Prostate gland (tissue), 2 donors: Measurements from ENCODE around the gene POLA1. TPM values are rescaled to one million over a fixed set of nuclear protein-coding genes. Genes with fewer than 3 reads are reported as not detected.

Experiments
- DNase-seq: peaks from one replicate; pipeline ENCODE4 v3.0.0-alpha.2; 2019; ENCODE audit warnings: low spot score
- H3K27ac ChIP-seq, 2 donors: fragments of 200-600 bp; sonication (generic); 2 replicates each; pipeline ENCODE4 v1.5.1; 2017 to 2019
- H3K27me3 ChIP-seq: fragments of 200-600 bp; sonication (generic); replicated peaks from 2 replicates; pipeline ENCODE4 v1.5.1; 2019; ENCODE audit not compliant: insufficient read depth
- H3K36me3 ChIP-seq, 2 donors: fragments of 200-600 bp; sonication (generic); 1 replicate in 1 of 2; 2 replicates in 1 of 2; pipeline versions ENCODE4 v1.5.1 to v1.8.1; 2017 to 2019
- H3K4me1 ChIP-seq: fragments of 200-600 bp; sonication (generic); replicated peaks from 2 replicates; pipeline ENCODE4 v1.5.1; 2019
- H3K4me3 ChIP-seq, 2 donors: fragments of 200-600 bp; sonication (generic); 2 replicates each; pipeline ENCODE4 v1.5.1; 2017 to 2019
- H3K9me3 ChIP-seq: fragments of 200-600 bp; sonication (generic); 2 replicates; pipeline ENCODE4 v1.5.1; 2017
- POLR2A ChIP-seq: fragments of 450-650 bp; IDR thresholded peaks from one replicate; pipeline ENCODE4 v1.6.1; 2016; ENCODE audit warnings: antibody characterized with exemption, mild to moderate bottlenecking
- POLR2AphosphoS5 ChIP-seq: sonication (generic); formaldehyde crosslinking; IDR thresholded peaks from one replicate; pipeline ENCODE4 v1.6.1; 2017; ENCODE audit warnings: antibody characterized with exemption
- WGBS: methylation state at CpG from one replicate; pipeline ENCODE4 v1.1.5; 2018; 5-methylcytosine and 5-hydroxymethylcytosine counted together
- intact Hi-C: fragments of 100-400 bp; cut with DNase I; formaldehyde crosslinking; loops from one replicate; pipeline ENCODE4 v1.14.2; 2022
- total RNA-seq, 2 donors: library from RNA; depleted of rRNA; stranded (reverse); fragments of >200 nt; gene quantifications; one replicate each; pipeline ENCODE4 v1.1.0, GENCODE V29; 2016
- TF ChIP-seq, protein P1 (sequence below), 4 experiments: fragments of 200-600 bp in 2 of 4; fragments of 450-650 bp in 2 of 4; sonication (generic) in 2 of 4; IDR thresholded peaks; 1 replicate in 3 of 4; 2 replicates in 1 of 4; pipeline ENCODE4 v1.5.1; 2016 to 2019; ENCODE audit warnings: antibody characterized with exemption in 4 of 4, mild to moderate bottlenecking in 2 of 4, moderate library complexity in 2 of 4

The POLA1 gene
- total RNA-seq, 2 donors from 2014 or later, result 11.9 to 12.2 TPM

DNA sequence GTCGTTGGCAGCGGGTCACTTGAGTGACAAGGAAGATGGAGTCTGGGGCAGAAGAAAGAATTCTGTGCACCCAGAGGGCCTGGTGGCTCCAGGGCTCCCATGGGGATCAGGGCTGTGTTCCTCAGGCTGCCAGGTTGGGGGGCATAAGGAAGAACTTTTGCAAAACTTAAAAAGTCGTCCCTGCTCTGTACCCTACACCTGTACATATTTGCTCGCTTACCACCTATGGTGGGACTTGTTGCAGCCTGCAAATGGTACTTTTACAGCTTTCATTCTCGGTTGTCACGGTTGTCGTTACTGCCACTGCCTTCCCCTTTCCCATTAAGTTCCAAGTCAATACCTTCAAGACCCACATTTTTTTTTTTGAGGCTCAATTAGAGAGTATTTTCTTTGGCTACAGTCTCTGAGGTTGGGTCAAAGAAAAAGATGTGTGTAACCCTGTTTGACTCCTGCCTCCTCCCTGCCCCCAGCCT, 312.9 kb downstream of the POLA1 start:
- WGBS, result 7% methylated on average over 6 of the region's 7 CpGs
- DNase-seq, result no peak
- H3K4me3 ChIP-seq, result no peak overlapping the region
- H3K9me3 ChIP-seq, result no peaks in the 10 kb centered on the region
- no peaks in the 10 kb centered on the region for H3K27me3 ChIP-seq
- intact Hi-C loops, result no loop called here
- H3K27ac ChIP-seq, result no peak overlapping the region
- no peaks in the 10 kb centered on the region for H3K4me1 ChIP-seq
- TF ChIP-seq POLR2AphosphoS5 (no peak), POLR2A (no peak)
- TF ChIP-seq, protein P1, sequence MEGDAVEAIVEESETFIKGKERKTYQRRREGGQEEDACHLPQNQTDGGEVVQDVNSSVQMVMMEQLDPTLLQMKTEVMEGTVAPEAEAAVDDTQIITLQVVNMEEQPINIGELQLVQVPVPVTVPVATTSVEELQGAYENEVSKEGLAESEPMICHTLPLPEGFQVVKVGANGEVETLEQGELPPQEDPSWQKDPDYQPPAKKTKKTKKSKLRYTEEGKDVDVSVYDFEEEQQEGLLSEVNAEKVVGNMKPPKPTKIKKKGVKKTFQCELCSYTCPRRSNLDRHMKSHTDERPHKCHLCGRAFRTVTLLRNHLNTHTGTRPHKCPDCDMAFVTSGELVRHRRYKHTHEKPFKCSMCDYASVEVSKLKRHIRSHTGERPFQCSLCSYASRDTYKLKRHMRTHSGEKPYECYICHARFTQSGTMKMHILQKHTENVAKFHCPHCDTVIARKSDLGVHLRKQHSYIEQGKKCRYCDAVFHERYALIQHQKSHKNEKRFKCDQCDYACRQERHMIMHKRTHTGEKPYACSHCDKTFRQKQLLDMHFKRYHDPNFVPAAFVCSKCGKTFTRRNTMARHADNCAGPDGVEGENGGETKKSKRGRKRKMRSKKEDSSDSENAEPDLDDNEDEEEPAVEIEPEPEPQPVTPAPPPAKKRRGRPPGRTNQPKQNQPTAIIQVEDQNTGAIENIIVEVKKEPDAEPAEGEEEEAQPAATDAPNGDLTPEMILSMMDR (IDR thresholded peaks at IDR 0.05), result no peak
- no peaks in the 10 kb centered on the region for H3K36me3 ChIP-seq

DNA sequence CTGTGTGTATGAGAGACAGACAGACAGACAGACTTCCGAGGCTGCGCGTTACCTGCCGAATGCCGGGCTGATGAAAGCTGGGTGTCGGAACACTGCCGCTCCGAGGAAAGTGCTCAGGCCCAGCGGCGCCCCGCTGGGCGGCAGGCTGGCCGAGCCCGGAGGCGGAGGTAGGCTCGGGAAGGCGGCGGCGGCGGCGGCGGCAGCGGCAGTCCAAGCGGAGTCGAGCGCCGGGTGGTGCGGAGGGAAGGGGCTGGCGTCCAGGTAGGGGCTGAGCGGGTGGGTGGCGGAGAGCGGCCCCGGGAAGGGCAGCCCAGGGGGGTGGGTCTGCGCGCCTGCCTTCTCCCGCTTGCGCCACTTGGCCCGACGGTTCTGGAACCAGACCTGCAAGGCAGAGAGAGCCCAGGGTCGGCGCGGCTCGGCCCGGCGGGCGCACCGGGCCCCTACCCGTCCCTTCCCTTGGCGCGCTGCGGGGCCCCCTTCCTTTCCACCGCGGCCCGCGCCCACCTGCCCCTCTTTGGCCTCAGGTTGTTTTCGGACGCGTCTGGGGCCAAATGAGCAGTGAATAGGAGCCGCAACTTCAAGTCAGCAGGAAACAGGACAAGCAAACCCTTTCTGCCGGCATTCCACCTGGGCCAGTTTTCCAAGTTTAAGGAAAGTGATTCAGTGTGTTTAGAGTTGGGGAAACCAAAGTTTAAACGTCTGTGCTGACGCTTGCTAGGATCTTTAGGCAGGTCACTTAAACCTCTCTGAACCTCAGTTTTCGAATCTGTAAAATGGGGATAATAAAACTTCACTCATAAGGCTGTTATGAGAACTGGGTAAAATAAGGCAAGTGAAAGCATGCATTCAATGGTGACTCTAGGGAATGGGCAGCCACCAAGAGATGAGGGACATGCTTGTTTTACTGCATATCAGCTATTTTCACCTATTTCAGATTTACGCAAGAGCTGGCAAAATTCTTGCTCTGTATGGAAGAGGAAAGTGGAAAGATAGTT, 313.6 kb downstream of the POLA1 start:
- no peaks in the 10 kb centered on the region for H3K36me3 ChIP-seq
- H3K4me3 ChIP-seq, result no peak overlapping the region
- H3K27me3 ChIP-seq, result no peaks in the 10 kb centered on the region
- 5% methylated on average over 56 of the region's 64 CpGs for WGBS
- no peaks in the 10 kb centered on the region for H3K4me1 ChIP-seq
- no peaks in the 10 kb centered on the region for H3K9me3 ChIP-seq
- intact Hi-C loops, result no loop called here
- no peak for DNase-seq
- no peak for TF ChIP-seq POLR2AphosphoS5
- TF ChIP-seq POLR2A, result no peak
- TF ChIP-seq, protein P1 (IDR thresholded peaks at IDR 0.05), result no peak
- no peak overlapping the region for H3K27ac ChIP-seq

DNA sequence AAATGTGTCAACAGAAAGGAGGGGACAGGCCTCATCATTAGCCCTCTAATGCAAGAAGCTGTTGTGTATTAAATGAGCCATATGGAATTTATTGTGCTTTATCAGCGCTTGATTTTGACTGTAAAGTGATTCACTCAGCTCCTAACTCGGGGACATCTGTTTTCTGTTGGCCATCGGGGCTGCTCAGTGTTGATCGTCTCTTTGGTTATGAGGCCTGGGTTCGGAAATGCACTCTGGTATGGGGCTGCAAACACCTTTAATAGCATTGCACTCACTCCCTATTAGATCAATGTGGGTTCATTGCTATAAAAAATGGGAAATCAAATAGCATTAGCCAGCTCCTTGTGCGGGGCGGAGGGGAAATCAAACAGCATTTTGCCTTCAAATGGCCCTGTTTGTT, 315.7 kb downstream of the POLA1 start:
- Histone ChIP-seq H3K27ac (no peak overlapping the region), H3K27me3 (no peaks in the 10 kb centered on the region)

DNA sequence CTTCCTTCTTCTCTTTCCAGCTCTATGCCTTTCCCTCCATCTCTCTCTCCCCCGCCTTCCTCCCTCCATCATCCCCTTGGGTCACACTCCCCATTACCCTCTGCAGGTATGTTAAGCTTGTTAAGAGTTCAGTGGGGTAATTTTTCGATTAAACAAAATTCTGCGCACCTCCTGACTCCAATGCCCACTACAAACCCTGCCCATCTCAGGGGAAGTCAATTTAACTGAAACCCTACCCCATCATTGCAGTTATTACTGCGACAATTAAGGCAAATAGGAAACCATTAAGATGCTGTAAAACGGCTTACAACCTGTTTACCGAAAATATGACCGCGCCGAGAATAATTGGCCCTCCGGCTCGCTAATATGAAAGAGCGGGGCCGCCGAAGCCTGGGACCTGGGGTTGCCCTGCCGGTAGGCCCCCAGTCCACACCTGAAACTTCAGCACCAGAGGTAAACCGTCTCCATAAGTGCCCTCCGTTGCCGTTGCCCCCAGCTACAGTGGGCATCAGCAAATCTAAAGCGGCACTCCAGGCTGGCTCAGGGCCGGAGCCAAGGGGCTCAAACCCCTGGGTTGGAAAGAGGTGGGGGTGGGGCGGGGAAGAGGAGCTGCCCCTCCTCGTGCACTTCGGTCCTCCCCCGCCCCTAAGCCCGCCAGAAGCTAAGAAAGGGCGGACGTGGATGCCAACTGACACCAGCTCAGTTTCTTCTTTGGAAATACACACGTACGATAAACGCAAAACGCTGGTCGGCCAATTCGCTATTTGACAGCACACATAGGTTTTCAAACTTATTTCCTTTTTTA, 317.3 kb downstream of the POLA1 start:
- Histone ChIP-seq H3K4me1 (no peaks in the 10 kb centered on the region), H3K27ac (no peak overlapping the region), H3K9me3 (no peaks in the 10 kb centered on the region), H3K27me3 (no peaks in the 10 kb centered on the region), H3K4me3 (no peak overlapping the region), H3K36me3 (no peaks in the 10 kb centered on the region)
- TF ChIP-seq POLR2A, result no peak
- TF ChIP-seq POLR2AphosphoS5, result no peak
- WGBS, result 20% methylated on average over 28 of the region's 33 CpGs
- intact Hi-C loops, result no loop called here
- no peak for DNase-seq

More for the DNA sequence above, 315.7 kb downstream of the POLA1 start:
- 48% methylated on average over 7 of the region's 7 CpGs for WGBS
- Histone ChIP-seq H3K4me1 (no peaks in the 10 kb centered on the region), H3K36me3 (no peaks in the 10 kb centered on the region), H3K4me3 (no peak overlapping the region), H3K9me3 (no peaks in the 10 kb centered on the region)
- TF ChIP-seq POLR2A (no peak), POLR2AphosphoS5 (no peak)
- TF ChIP-seq, protein P1 (IDR thresholded peaks at IDR 0.05), result no peak
- no peak for DNase-seq
- intact Hi-C loops, result no loop called here
